M059J (cell line): ENCODE results near the gene MEI4. TPM values are rescaled to one million over a fixed set of nuclear protein-coding genes. Genes with fewer than 3 reads are reported as not detected.

Source experiments
- DNase-seq: peaks from one replicate; pipeline ENCODE4 v3.0.0-alpha.2; 2012; ENCODE audit warnings: low read depth
- total RNA-seq: library from RNA; depleted of rRNA; stranded (reverse); fragments of >200 nt; shearing (Covaris generic); gene quantifications from 2 replicates; pipeline ENCODE4 v1.2.3, GENCODE V29; 2014; rRNA removed

The MEI4 gene
- total RNA-seq, 1 experiment from 2014 or later = not detected

- no peak for DNase-seq
These were observed 309.2 kb downstream of the MEI4 start for GRCh38 chr6:77962070-77962469.

- no peak for DNase-seq
These were observed 312.6 kb downstream of the MEI4 start for GRCh38 chr6:77965449-77965848.

- no peak for DNase-seq
These were observed 319.5 kb downstream of the MEI4 start for GRCh38 chr6:77972334-77972733.

Other genes with a start within 250 kb of the MEI4 start
- gene HTR1B, start 189.5 kb upstream of the MEI4 start, total RNA-seq = not detected in 2 replicates